Measurements from ENCODE around the gene TMUB1.

DNA sequence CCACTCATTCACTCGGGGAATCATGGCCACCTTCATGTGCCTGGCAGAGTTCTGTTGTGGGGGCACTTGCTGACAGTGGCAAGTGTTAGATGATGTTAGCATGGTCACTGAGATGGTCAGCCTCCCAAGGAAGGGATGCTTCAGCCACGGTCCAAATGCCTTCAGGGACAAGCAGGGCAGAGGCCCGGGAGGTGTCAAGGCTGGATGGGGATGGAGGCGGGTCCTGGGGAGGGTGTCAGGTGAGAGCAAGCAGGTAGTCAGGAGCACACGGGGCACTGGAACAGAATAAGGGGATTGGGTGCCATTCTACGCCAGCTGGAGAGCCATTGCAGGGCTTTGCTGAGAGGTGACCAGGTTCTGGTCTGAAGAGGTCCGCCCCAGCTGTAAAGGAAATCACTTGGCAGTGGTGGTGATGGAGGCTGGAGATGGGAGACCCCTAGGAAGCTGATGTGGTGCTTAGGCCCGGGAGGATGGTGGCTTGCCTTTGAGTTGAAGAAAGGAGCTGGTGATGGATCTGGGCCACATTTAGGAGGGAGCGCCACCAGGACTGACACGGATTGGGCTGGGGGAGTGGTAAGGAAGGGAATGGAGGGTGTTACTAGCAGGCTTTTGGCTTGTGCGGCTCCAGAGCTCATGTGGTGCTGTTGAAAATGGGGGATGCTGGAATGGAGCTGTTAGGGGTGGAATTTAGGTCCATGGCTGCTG, 27.1 kb upstream of the TMUB1 start:
- TF ChIP-seq, protein P1, sequence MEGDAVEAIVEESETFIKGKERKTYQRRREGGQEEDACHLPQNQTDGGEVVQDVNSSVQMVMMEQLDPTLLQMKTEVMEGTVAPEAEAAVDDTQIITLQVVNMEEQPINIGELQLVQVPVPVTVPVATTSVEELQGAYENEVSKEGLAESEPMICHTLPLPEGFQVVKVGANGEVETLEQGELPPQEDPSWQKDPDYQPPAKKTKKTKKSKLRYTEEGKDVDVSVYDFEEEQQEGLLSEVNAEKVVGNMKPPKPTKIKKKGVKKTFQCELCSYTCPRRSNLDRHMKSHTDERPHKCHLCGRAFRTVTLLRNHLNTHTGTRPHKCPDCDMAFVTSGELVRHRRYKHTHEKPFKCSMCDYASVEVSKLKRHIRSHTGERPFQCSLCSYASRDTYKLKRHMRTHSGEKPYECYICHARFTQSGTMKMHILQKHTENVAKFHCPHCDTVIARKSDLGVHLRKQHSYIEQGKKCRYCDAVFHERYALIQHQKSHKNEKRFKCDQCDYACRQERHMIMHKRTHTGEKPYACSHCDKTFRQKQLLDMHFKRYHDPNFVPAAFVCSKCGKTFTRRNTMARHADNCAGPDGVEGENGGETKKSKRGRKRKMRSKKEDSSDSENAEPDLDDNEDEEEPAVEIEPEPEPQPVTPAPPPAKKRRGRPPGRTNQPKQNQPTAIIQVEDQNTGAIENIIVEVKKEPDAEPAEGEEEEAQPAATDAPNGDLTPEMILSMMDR (IDR thresholded peaks at IDR 0.05), result no peak
- TF ChIP-seq POLR2AphosphoS5 (IDR thresholded peaks at IDR 0.05) (no peak), POLR2A (IDR thresholded peaks at IDR 0.05) (no peak), EP300 (IDR thresholded peaks at IDR 0.05) (no peak)
